ENCODE results near the gene CCDC178.

DNA sequence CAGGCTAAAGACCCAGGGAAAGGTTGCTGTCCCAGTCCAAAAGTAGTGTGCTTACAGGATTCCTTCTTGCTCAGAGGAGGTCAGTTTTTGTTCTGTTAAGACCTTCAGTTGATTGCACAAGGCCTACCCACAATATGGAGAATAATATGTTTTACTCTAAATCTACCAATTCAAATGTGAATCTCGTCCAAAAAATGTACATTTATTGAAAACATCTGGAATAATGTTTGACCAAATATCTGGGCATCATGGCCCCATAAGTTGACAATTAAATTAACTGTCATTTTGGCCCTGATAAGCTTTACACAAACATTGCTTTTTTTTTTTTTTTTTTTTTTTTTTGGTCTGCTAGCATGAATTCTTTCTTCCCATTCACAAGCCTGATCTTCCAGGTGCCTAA is 109.8 kb downstream of the CCDC178 start:
- TF ChIP-seq, protein P1, sequence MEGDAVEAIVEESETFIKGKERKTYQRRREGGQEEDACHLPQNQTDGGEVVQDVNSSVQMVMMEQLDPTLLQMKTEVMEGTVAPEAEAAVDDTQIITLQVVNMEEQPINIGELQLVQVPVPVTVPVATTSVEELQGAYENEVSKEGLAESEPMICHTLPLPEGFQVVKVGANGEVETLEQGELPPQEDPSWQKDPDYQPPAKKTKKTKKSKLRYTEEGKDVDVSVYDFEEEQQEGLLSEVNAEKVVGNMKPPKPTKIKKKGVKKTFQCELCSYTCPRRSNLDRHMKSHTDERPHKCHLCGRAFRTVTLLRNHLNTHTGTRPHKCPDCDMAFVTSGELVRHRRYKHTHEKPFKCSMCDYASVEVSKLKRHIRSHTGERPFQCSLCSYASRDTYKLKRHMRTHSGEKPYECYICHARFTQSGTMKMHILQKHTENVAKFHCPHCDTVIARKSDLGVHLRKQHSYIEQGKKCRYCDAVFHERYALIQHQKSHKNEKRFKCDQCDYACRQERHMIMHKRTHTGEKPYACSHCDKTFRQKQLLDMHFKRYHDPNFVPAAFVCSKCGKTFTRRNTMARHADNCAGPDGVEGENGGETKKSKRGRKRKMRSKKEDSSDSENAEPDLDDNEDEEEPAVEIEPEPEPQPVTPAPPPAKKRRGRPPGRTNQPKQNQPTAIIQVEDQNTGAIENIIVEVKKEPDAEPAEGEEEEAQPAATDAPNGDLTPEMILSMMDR (conservative IDR thresholded peaks at IDR 0.05 in 1 of 2, IDR thresholded peaks at IDR 0.05 in 1 of 2; ENCODE audit: low read depth in 1 of 2, low read length in 2 of 2), result no peak
- no peak for TF ChIP-seq EZH2 (IDR thresholded peaks at IDR 0.05; ENCODE audit: low read length, missing control alignments)
